Osteoblast (primary cell): ENCODE results near the gene TMEM237. TPM values are rescaled to one million over a fixed set of nuclear protein-coding genes. Genes with fewer than 3 reads are reported as not detected.

ENCODE experiments used
- DNase-seq: peaks from one replicate; pipeline ENCODE4 v3.0.0; 2011; ENCODE audit warnings: low spot score, mixed read lengths; ENCODE audit not compliant: insufficient read length; ENCODE audit errors: missing footprints
- H2AFZ ChIP-seq: 2 replicates; pipeline ENCODE4 v1.6.0; 2011; ENCODE audit warnings: mild to moderate bottlenecking, low read length
- H3K27ac ChIP-seq: 2 replicates; pipeline ENCODE4 v1.5.1; 2011; ENCODE audit warnings: mild to moderate bottlenecking, low read depth, low read length, moderate library complexity
- H3K27me3 ChIP-seq: 2 replicates; pipeline ENCODE4 v1.6.0; 2012; ENCODE audit warnings: mild to moderate bottlenecking, control low read depth, inconsistent platforms, low read length, moderate library complexity; ENCODE audit not compliant: insufficient read depth
- H3K36me3 ChIP-seq: 2 replicates; pipeline ENCODE4 v1.5.1; 2011; ENCODE audit warnings: mild to moderate bottlenecking, low read length, control low read depth, moderate library complexity; ENCODE audit not compliant: insufficient read depth
- H3K4me1 ChIP-seq: 2 replicates; pipeline ENCODE4 v1.5.1; 2011; ENCODE audit warnings: mild to moderate bottlenecking, low read length, control low read depth, moderate library complexity; ENCODE audit not compliant: insufficient read depth
- H3K4me2 ChIP-seq: 2 replicates; pipeline ENCODE4 v1.6.0; 2011; ENCODE audit warnings: mild to moderate bottlenecking, low read length; ENCODE audit not compliant: insufficient read depth
- H3K4me3 ChIP-seq: fragments of 200-600 bp; sonication (generic); 3 replicates; pipeline ENCODE4 v1.5.1; 2012; ENCODE audit warnings: mild to moderate bottlenecking, low read length, inconsistent platforms; ENCODE audit not compliant: insufficient read depth
- H3K79me2 ChIP-seq: 2 replicates; pipeline ENCODE4 v1.6.0; 2012; ENCODE audit warnings: mild to moderate bottlenecking, low read length, control low read depth, inconsistent platforms; ENCODE audit not compliant: insufficient read depth
- H3K9me3 ChIP-seq: 2 replicates; pipeline ENCODE4 v1.5.1; 2011; ENCODE audit warnings: low read depth, low read length, control low read depth
- H4K20me1 ChIP-seq: 2 replicates; pipeline ENCODE4 v1.6.0; 2012; ENCODE audit warnings: mild to moderate bottlenecking, low read length, control low read depth; ENCODE audit not compliant: insufficient read depth
- total RNA-seq: library from RNA; depleted of rRNA; stranded (reverse); fragments of >200 nt; gene quantifications from 2 replicates; pipeline ENCODE4 v1.2.3, GENCODE V29; 2012
- TF ChIP-seq, protein P1 (sequence below): IDR thresholded peaks from 2 replicates; pipeline ENCODE4 v1.5.1; 2011; ENCODE audit warnings: mild to moderate bottlenecking, low read depth, low read length, moderate library complexity; ENCODE audit errors: extremely low read depth

Gene TMEM237
- total RNA-seq, 1 donor: 49.6 TPM

DNA sequence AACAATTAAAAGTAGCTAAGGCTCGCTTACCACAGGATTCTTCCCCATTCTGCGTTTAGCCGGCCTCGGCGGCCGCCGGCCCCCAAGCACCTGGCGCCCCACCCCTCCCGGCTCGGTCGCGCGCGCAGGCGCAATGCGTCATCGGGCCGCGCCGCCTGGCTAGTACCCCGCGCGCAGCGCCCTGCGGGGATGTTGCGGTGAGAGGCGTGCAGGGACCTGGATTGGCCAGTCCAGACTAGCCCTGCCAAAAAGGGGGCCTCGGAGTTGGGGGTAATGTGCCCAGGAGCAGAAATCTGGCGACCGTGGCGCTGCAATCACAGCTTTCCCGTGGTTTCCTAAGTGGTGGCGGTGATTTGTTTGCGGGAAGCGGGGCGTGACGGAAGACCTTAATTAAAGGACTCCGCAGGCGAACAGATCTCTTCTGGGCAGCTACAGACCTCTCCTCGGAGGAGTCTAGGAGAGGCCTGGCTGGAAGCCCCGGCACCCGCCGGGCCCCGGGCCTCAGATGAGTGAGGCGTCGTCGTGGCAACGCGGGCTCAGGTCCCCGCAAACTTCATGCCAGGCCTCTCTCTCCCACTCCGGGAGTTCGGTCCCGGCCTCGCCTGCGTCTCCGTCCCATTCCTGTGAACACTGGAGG, 606 bp downstream of the TMEM237 start:
- H3K9me3 ChIP-seq: no peaks in the 10 kb centered on the region
- H3K4me3 ChIP-seq: peak overlapping the region; percentile 92
- peak overlapping the region; percentile 97 for H3K4me2 ChIP-seq
- peak; percentile 95 for DNase-seq
- peak overlapping the region; percentile 94 for H2AFZ ChIP-seq
- no peaks in the 10 kb centered on the region for H4K20me1 ChIP-seq
- TF ChIP-seq, protein P1, sequence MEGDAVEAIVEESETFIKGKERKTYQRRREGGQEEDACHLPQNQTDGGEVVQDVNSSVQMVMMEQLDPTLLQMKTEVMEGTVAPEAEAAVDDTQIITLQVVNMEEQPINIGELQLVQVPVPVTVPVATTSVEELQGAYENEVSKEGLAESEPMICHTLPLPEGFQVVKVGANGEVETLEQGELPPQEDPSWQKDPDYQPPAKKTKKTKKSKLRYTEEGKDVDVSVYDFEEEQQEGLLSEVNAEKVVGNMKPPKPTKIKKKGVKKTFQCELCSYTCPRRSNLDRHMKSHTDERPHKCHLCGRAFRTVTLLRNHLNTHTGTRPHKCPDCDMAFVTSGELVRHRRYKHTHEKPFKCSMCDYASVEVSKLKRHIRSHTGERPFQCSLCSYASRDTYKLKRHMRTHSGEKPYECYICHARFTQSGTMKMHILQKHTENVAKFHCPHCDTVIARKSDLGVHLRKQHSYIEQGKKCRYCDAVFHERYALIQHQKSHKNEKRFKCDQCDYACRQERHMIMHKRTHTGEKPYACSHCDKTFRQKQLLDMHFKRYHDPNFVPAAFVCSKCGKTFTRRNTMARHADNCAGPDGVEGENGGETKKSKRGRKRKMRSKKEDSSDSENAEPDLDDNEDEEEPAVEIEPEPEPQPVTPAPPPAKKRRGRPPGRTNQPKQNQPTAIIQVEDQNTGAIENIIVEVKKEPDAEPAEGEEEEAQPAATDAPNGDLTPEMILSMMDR: no peak
- no peaks in the 10 kb centered on the region for H3K27me3 ChIP-seq
- H3K4me1 ChIP-seq: peaks cover 18% of the 10 kb centered on the region
- peaks cover 34% of the 10 kb centered on the region for H3K79me2 ChIP-seq
- peaks cover 14% of the 10 kb centered on the region for H3K36me3 ChIP-seq
- peak overlapping the region; percentile 93 for H3K27ac ChIP-seq

DNA sequence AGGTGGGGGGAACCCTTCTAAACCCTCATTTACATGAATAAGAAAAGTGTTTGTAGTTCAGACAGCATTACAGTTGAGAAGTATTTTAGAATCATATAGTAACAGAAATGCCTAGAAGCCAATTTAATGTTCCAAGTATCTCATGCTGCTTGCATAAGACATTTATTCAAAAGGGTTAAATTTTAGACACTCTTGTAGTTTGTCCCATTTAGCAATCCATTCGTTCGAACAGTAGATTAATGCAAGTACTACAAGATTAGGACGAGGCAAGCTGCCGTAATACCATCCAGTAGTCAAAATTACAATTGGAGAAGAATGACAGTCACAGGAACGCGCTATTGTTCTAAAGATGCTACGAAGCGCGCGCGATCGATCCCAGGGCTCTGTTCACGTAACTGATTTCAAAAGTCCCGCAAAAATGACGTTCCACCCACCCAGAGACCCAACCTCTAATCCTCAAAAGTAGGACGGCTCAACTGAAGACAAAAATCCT, 1.2 kb downstream of the TMEM237 start:
- no peaks in the 10 kb centered on the region for H4K20me1 ChIP-seq

DNA sequence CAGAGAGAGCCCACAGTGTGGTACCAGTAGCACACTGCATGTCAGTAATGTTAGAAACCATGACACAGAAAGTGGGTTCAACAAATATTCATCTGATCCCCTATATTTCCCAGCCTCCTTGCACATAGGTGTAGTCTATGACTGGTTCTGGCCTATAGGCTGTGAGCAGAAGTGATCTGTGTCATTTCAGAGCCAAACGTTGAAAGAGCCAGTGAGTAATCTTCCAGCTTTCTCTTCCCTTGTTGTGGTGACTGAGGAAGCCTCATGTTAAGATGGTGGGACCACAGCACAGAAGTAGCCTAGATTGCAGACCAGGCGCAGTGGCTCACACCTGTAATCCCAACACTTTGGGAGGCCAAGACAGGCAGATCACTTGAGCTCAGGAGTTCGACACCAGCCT, 4.1 kb downstream of the TMEM237 start:
- TF ChIP-seq, protein P1: no peak
- H3K79me2 ChIP-seq: peaks cover 34% of the 10 kb centered on the region
- H3K27me3 ChIP-seq: no peaks in the 10 kb centered on the region
- H3K4me1 ChIP-seq: peaks cover 13% of the 10 kb centered on the region
- no peak overlapping the region for H3K4me2 ChIP-seq
- no peaks in the 10 kb centered on the region for H3K9me3 ChIP-seq
- DNase-seq: no peak
- peaks cover 42% of the 10 kb centered on the region for H3K36me3 ChIP-seq
- H3K4me3 ChIP-seq: no peak overlapping the region
- H3K27ac ChIP-seq: no peak overlapping the region
- no peaks in the 10 kb centered on the region for H4K20me1 ChIP-seq
- H2AFZ ChIP-seq: no peak overlapping the region

More for the DNA sequence above, 1.2 kb downstream of the TMEM237 start:
- peak overlapping the region; percentile 97 for H3K4me2 ChIP-seq
- peak overlapping the region; percentile 92 for H3K4me3 ChIP-seq
- no peaks in the 10 kb centered on the region for H3K9me3 ChIP-seq
- no peaks in the 10 kb centered on the region for H3K27me3 ChIP-seq
- peak overlapping the region; percentile 93 for H3K27ac ChIP-seq
- peaks cover 34% of the 10 kb centered on the region for H3K79me2 ChIP-seq
- no peak for DNase-seq
- H2AFZ ChIP-seq: peak overlapping the region; percentile 94
- H3K36me3 ChIP-seq: peaks cover 18% of the 10 kb centered on the region
- TF ChIP-seq, protein P1: no peak
- H3K4me1 ChIP-seq: peaks cover 18% of the 10 kb centered on the region

DNA sequence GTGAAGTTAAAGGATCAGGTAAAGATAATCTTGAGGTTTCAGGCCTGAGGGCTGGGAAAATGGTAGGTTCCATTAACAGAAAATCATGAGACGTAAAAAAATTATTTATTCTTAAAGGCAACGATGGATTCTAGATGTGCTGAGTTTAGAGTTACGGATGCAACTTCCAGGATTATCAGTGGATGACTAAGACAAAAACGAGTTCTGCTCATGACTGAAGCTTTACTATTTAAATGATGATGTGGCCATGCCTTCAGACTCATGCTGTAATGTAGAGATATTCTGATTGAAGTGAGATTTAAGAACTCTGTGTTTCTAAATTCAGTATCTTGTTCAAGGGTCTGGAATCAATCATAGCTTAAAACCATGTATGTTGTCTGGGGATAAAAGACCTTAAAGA, 5.0 kb downstream of the TMEM237 start:
- TF ChIP-seq, protein P1: no peak
- Histone ChIP-seq H3K27ac (no peak overlapping the region), H3K79me2 (peaks cover 32% of the 10 kb centered on the region), H3K4me2 (no peak overlapping the region), H2AFZ (no peak overlapping the region), H3K27me3 (no peaks in the 10 kb centered on the region), H3K36me3 (peaks cover 51% of the 10 kb centered on the region), H4K20me1 (no peaks in the 10 kb centered on the region), H3K4me1 (peaks cover 6% of the 10 kb centered on the region), H3K4me3 (no peak overlapping the region), H3K9me3 (no peaks in the 10 kb centered on the region)
- DNase-seq: no peak
